ENCODE measurements around the gene NSG2.

GRCh38 chr5:174071484-174071883 is 26.0 kb downstream of the NSG2 start:
- TF ChIP-seq CTCF (IDR thresholded peaks at IDR 0.05), result no peak
- TF ChIP-seq POLR2AphosphoS5 (IDR thresholded peaks at IDR 0.05), result no peak
- TF ChIP-seq EP300 (IDR thresholded peaks at IDR 0.05), result no peak

Data from stomach (tissue), 4 donors.